Hepatic stellate cell (primary cell): Measurements from ENCODE around the gene FECH.
"Not testable (repeated sequence)": the region's sequence is repeated elsewhere in the genome, so short reads cannot be mapped to it uniquely, and the experiment has no call there.

Experiments
- DNase-seq: peaks from one replicate; pipeline ENCODE4 v3.0.0; 2011; ENCODE audit warnings: low spot score

Gene FECH, protein sequence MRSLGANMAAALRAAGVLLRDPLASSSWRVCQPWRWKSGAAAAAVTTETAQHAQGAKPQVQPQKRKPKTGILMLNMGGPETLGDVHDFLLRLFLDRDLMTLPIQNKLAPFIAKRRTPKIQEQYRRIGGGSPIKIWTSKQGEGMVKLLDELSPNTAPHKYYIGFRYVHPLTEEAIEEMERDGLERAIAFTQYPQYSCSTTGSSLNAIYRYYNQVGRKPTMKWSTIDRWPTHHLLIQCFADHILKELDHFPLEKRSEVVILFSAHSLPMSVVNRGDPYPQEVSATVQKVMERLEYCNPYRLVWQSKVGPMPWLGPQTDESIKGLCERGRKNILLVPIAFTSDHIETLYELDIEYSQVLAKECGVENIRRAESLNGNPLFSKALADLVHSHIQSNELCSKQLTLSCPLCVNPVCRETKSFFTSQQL

DNA sequence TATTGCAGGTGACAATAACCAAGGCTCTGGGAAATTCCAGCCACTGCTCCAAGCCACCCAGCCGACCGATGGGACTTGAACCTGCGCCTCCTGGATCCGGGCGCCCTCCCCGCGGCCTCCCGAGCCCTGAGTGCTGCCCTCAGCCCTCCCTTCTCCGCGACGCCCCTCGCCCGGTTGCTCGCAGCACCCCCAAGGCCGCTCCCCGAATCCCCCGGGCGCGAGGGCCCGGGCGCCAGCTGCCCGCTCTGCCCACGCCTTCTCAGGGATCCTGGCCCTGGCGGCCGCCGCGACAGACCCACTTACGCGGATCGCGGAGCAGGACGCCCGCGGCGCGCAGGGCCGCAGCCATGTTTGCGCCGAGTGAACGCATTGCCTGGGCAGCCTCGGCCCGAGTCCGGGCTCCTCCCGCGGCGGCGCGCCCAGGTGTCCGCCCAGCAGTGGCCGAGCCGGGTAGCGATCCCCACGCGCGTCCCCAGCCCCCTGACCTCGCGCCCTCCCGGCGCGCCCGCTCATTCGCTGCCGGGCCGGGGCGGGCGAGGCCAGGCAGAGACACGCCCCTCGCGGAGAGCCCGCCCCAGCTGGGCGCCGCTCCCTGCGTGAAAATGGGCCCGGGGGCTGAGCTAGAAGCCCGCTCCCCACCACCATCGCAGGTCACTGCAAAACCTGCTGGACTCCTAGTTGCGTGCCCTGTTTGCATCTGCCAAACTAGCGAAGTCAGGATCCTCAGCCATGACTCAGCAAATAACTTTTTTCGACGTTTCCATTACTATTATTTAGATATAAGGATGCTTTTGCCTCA is at the start of gene FECH:
Gene FECH (minus strand): TSS at position 452 of the 799 bp plus-strand sequence. CDS start 82 bp downstream, at position 370.
- DNase-seq: peak; percentile 66

GRCh38 chr18:57635003-57635822 is 48.7 kb upstream of the FECH start:
- no peak for DNase-seq

DNA sequence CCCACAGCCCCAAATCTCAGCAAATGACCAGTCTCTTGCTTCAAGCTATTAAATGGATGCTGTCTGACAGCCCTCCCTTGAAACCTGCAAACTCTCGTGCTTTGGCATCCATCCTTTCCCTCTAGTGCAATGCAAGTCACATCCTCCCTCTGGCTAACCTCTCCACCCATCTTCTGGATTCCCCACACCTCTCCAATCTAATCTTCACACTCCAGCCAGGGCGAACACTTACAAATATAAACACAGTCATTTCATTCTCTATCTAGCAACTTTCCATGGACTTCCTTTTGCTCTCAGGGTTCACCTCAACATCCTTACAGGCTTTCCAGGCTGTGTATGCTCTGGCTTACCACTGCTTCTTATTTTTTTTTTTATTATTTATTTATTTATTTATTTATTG is 45.2 kb upstream of the FECH start:
- no peak for DNase-seq

- DNase-seq: no peak
Measured at GRCh38 chr18:57630754-57631595, 44.5 kb upstream of the FECH start.

DNA sequence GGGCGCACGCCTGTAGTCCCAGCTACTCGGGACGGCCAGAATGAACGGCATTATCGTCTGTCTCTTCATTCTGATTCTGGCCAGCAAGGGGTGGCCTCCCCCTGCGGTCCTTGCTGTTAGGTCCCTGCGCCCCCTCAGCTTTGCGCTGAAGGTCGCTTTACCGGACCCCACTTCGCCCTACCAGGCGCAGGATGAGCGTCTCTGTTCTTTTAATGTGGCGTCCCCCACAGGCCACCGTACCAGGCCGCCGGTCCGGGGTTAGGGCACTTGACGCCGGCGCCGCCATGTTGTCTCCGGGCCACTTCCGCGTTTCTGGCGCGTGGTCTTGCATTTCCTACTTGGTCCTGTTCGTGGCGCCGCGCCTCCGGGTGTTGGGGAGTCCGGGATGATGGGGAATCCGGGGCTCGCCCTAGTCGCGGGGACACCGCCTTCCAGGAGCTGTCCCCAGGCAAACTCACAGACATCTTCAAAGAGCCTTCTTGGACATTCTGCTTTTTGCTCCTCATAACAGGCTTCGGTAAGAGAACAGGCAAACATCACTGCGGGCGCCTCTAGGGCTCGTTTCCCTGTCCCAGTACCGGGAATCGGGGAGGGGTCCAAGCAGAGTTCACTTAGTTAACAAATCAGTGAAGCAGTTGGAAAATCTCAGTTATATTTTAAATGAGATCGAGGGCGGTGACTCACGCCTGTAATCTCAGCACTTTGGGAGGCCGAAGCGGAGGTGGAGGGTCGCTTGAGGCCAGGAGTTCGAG is 43.7 kb upstream of the FECH start:
- peak; percentile 95 for DNase-seq

DNA sequence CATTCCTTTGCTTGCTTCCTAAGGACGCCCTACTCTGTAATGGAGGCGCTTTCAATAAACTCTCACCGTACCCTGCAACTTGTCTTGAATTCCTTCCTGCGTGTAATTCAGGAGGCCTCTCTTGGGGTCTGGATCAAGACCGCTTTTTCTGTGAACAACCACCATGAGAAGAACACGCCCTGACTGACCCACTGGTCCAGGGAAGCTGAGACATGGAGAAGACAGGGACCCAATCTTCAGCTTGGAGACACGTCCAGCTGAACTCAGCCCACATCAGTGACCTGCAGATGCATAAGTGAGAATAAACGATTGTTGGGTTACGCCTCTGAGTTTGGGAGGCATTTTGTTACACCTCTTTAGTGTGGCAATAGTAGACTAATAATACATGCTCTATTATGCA is 42.9 kb upstream of the FECH start:
- DNase-seq: no peak

- DNase-seq: peak; percentile 46
Measured at GRCh38 chr18:57627488-57627887, 41.0 kb upstream of the FECH start.

- DNase-seq: no peak
Measured at GRCh38 chr18:57624988-57625387, 38.5 kb upstream of the FECH start.

GRCh38 chr18:57621246-57621604 is 34.7 kb upstream of the FECH start:
- peak; percentile 54 for DNase-seq

GRCh38 chr18:57619876-57620275 is 33.4 kb upstream of the FECH start:
- no peak for DNase-seq

DNA sequence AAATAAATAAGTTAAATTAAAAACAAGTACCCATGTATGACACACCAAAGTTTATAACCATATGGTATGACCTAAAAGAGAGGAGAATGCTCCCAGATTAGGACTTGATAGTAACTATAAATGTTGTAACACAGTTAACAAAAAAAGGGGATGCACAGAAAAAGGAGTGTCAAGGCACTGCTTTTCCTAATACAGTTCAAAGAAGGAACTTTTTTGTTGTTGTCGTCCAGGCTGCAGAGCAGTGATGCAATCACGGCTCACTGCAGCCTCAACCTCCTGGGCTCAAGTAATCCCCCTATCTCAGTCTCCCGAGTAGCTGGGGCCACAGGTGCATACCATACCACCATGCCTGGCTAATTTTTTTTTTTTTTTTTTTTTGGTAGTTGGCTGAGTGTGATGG is 32.4 kb upstream of the FECH start:
- DNase-seq: no peak

DNA sequence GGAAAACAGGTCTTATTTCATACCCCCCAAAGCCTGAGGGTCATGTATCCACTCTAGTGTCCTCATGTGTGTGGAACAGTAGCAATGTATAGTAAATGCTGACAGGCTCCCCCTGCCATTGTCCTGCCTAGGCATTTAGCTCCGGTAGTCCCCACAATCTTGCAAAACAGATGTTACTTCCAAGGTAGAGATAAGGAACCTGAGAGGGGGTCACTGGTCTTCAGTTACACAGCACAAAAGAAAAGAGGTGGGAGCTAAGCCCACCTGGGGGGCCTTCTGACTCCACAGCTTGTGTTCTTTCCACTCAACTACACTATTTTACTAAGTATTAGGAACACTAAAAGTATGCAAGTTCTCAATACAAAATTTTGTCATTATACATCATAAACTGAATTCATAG is 17.4 kb upstream of the FECH start:
- DNase-seq: no peak

- no peak for DNase-seq
Measured at GRCh38 chr18:57595347-57595746, 8.8 kb upstream of the FECH start.

GRCh38 chr18:57592716-57593115 is 6.2 kb upstream of the FECH start:
- not testable (repeated sequence) for DNase-seq

DNA sequence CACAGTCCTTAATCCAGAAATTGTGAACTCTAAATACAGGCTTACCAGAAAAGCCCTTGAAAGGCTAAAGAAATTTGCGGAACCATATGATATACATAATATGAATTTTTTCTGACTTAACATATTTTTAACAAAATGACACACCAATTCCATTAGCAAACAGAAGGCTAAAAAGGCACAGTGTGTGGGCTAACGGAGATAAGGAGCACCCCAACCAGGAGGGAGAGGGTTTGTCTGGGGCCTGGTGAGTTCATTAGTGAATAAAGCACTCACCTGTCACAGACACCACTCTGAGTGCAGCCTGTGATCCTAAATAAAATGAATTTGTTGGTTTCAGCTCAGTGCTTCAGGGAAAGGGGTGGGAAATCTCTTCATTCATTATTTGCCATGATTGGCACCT is 2.7 kb upstream of the FECH start:
- no peak for DNase-seq

DNA sequence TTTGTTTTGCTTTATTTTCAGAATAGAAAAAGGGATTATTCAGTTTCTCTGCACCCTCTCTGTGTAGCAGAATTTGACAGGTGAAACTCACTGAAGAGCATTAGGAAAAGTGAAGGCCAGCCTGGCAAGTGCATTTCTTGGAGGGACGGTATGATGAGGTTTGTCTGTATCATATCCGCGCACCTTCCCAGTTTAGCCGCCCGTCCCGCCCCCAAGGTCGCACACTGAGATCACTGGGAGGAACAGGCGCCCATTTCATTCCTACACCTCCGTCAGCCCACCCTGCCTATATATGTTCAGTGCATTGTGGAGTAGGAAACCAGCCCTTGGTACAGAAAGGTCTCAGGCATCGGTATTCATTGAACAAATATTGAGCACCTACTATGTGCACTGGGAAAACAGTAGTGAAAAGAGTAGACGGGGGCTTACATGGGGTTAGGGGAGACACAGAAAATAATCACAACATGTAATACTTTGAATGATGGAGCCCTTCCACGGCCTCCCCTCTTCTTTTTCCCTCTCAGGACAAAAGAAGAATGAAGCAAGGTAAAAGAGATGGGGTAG is 678 bp upstream of the FECH start:
- DNase-seq: no peak

DNA sequence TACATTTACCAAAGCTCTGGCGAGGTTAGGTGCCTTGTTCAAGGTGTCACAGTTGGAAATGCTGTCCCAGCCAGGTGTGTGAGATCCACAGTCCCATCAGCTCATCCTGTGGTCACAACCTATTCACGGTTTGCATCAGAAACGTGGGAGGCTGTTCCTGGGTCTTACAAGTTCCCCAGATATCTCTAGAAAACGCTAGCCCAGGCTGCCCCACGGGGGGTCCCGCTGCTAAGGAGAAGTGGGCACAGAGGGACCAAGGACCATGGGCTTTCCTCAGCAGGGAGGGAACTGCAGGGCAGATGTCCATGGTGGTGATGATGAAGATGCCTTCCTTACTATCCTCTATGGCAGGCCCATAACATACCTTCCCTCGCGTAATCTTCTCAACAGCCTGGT is 649 bp downstream of the FECH start:
- no peak for DNase-seq

GRCh38 chr18:57585421-57585820 is 1.1 kb downstream of the FECH start:
- DNase-seq: no peak

GRCh38 chr18:57584444-57584843 is 2.1 kb downstream of the FECH start:
- no peak for DNase-seq

DNA sequence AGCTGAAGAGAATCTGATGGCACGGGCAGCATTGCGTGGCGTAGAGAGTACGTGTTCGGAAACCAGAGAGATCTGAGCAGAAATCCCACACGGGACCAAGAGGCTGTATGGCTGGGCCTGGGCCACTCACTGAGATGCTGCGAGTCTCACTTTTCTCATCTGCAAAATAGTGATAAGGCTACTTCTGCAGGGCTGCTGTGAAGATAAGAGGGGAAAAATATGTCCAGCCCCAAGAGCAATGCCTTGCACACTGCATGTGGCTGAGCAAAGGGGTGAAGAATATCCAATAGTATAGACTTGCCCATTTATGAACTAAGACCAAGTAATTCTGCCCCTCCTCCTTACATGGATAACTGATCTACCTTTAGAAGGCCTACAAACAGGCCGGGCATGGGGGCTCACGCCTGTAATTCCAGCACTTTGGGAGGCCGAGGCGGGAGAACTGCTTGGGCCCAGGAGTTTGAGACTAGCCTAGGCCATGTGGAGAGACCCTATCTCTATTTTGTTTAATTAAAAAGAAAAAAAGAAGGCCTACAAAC is 3.1 kb downstream of the FECH start:
- no peak for DNase-seq
